Lower leg skin (tissue), 4 donors: Measurements from ENCODE around the gene SLC22A15. TPM values are rescaled to one million over a fixed set of nuclear protein-coding genes. Genes with fewer than 3 reads are reported as not detected.

ENCODE experiments used
- DNase-seq, 2 donors: peaks; one replicate each; pipeline ENCODE4 v3.0.0-alpha.2; 2019; ENCODE audit warnings: low spot score in 2 of 2
- H3K4me3 ChIP-seq: fragments of 200-600 bp; sonication (generic); 2 replicates; pipeline ENCODE4 v1.5.1; 2017; ENCODE audit warnings: mild to moderate bottlenecking, low read depth; ENCODE audit not compliant: poor library complexity, severe bottlenecking
- CTCF ChIP-seq, 3 donors: fragments of 450-650 bp; IDR thresholded peaks; one replicate each; pipeline ENCODE4 v1.5.1; 2016; ENCODE audit warnings: antibody characterized with exemption in 3 of 3, mild to moderate bottlenecking in 3 of 3, moderate library complexity in 2 of 3
- POLR2A ChIP-seq, 2 donors: fragments of 450-650 bp; IDR thresholded peaks; one replicate each; pipeline ENCODE4 v1.6.1; 2016 to 2017; ENCODE audit warnings: antibody characterized with exemption in 2 of 2, mild to moderate bottlenecking in 1 of 2, moderate library complexity in 1 of 2
- WGBS, 2 donors: methylation state at CpG; one replicate each; pipeline ENCODE4 v1.1.5; 2018; 5-methylcytosine and 5-hydroxymethylcytosine counted together
- intact Hi-C: fragments of 100-400 bp; cut with DNase I; formaldehyde crosslinking; loops from one replicate; pipeline ENCODE4 v1.15.0; 2023; ENCODE audit warnings: low total_unique reads
- total RNA-seq, 4 donors: library from RNA; depleted of rRNA; stranded (reverse); fragments of >200 nt; gene quantifications; one replicate each; pipeline ENCODE4 v1.1.0, GENCODE V29; 2016

Gene SLC22A15
- total RNA-seq, 4 donors from 2014 or later, result 7.9 to 11.5 (median 10.5) TPM

- WGBS, 2 donors, result 93 to 96% methylated on average over 3 of the region's 3 CpGs
- no peak overlapping the region for H3K4me3 ChIP-seq
- intact Hi-C loops, result no loop called here
These were observed 100.5 kb downstream of the SLC22A15 start for GRCh38 chr1:116076831-116077230.

GRCh38 chr1:116078699-116079223 is 102.4 kb downstream of the SLC22A15 start:
- no peak overlapping the region for H3K4me3 ChIP-seq
- 66 to 75% methylated on average over 6 of the region's 6 CpGs for WGBS, 2 donors
- intact Hi-C loops, result no loop called here
- TF ChIP-seq CTCF (IDR thresholded peaks at IDR 0.05) (no peak), POLR2A (IDR thresholded peaks at IDR 0.05) (no peak)
- DNase-seq, result no peak

More at GRCh38 chr1:116076831-116077230, 100.5 kb downstream of the SLC22A15 start:
- DNase-seq, result no peak
- no peak for TF ChIP-seq POLR2A (IDR thresholded peaks at IDR 0.05)

GRCh38 chr1:116087628-116088027 is 111.3 kb downstream of the SLC22A15 start:
- H3K4me3 ChIP-seq, result no peak overlapping the region
- intact Hi-C loops, result no loop called here
- no peak for DNase-seq
- no peak for TF ChIP-seq CTCF (IDR thresholded peaks at IDR 0.05)
- TF ChIP-seq POLR2A (IDR thresholded peaks at IDR 0.05), result no peak

GRCh38 chr1:116089870-116090269 is 113.6 kb downstream of the SLC22A15 start:
- TF ChIP-seq CTCF (IDR thresholded peaks at IDR 0.05) (no peak), POLR2A (IDR thresholded peaks at IDR 0.05) (no peak)
- no peak overlapping the region for H3K4me3 ChIP-seq
- no peak for DNase-seq
- intact Hi-C loops, result no loop called here
- WGBS, 2 donors, result 82 to 92% methylated on average over 1 of the region's 1 CpG

GRCh38 chr1:116091083-116091482 is 114.8 kb downstream of the SLC22A15 start:
- 96 to 100% methylated on average over 1 of the region's 1 CpG for WGBS, 2 donors
- no peak for DNase-seq
- intact Hi-C loops, result no loop called here
- H3K4me3 ChIP-seq, result no peak overlapping the region
- TF ChIP-seq POLR2A (IDR thresholded peaks at IDR 0.05) (no peak), CTCF (IDR thresholded peaks at IDR 0.05) (no peak)

- WGBS, 2 donors, result 59 to 61% methylated on average over 3 of the region's 3 CpGs
- no peak overlapping the region for H3K4me3 ChIP-seq
- TF ChIP-seq POLR2A (IDR thresholded peaks at IDR 0.05) (no peak), CTCF (IDR thresholded peaks at IDR 0.05) (no peak)
- intact Hi-C loops, result no loop called here
- DNase-seq, result no peak
These were observed 116.6 kb downstream of the SLC22A15 start for GRCh38 chr1:116092752-116093489.
